Medulla oblongata (tissue), 1 donor: ENCODE measurements around the gene BHLHE40.

Source experiments
- DNase-seq: peaks from one replicate; pipeline ENCODE4 v3.0.0-alpha.2; 2015; ENCODE audit errors: extremely low spot score

BHLHE40 gene

GRCh38 chr3:5019411-5020241 lies 40.4 kb downstream of the BHLHE40 start:
- no peak for DNase-seq

GRCh38 chr3:5020242-5020722 lies 41.0 kb downstream of the BHLHE40 start:
- DNase-seq: no peak

- DNase-seq: no peak
Observed at GRCh38 chr3:5021116-5022092, 42.2 kb downstream of the BHLHE40 start.

GRCh38 chr3:5022187-5022965 lies 43.1 kb downstream of the BHLHE40 start:
- no peak for DNase-seq

- no peak for DNase-seq
Observed at GRCh38 chr3:5022966-5023776, 43.9 kb downstream of the BHLHE40 start.

- DNase-seq: no peak
Observed at GRCh38 chr3:5023777-5024346, 44.6 kb downstream of the BHLHE40 start.

- DNase-seq: no peak
Observed at GRCh38 chr3:5026046-5026362, 46.8 kb downstream of the BHLHE40 start.

- no peak for DNase-seq
Observed at GRCh38 chr3:5029715-5030114, 50.5 kb downstream of the BHLHE40 start.

GRCh38 chr3:5030152-5030551 lies 50.9 kb downstream of the BHLHE40 start:
- DNase-seq: no peak

GRCh38 chr3:5032844-5033243 lies 53.6 kb downstream of the BHLHE40 start:
- no peak for DNase-seq
